ENCODE results near the gene NR6A1. TPM values are rescaled to one million over a fixed set of nuclear protein-coding genes. Genes with fewer than 3 reads are reported as not detected.

Gene NR6A1
- total RNA-seq, 1 donor from 2014 or later: 3.2 TPM

DNA sequence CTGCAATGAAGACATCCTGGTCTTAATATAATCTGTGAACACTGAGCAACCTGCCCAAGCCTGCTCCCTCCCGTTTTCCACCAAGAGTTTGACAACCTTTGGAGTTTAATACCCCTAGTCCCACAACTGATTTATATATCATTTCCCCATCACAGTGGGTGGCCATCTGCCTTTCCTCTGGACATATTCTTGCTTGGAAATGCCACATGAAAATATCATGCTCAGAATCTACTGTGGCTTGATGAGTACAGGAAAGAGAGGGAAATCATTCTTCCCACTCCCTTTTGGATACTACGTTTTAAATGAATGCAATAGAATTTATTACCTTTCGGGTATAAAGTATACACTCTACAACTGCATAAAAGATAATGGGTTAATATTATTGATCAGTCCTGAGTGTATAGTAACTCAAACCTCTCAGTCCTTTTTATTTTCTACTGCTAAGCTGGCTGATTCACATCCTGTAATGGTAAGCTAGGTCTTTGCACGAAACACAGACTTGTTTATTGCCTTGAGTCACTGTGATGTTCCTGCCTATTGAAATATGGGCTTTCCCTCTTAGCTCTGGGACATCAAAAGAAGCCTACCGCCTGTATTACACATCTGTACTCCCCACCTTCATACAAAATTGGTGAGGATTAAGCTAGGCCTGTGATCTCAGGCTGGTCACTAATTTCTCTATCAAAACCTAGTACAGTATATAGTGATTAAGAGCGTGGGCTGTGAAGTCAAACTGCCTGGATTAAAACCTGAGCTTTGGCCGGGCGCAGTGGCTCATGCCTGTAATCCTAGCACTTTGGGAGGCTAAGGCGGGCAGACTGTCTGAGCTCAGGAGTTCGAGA is 196.4 kb downstream of the NR6A1 start:
- no peak for DNase-seq (ENCODE audit: low spot score)

DNA sequence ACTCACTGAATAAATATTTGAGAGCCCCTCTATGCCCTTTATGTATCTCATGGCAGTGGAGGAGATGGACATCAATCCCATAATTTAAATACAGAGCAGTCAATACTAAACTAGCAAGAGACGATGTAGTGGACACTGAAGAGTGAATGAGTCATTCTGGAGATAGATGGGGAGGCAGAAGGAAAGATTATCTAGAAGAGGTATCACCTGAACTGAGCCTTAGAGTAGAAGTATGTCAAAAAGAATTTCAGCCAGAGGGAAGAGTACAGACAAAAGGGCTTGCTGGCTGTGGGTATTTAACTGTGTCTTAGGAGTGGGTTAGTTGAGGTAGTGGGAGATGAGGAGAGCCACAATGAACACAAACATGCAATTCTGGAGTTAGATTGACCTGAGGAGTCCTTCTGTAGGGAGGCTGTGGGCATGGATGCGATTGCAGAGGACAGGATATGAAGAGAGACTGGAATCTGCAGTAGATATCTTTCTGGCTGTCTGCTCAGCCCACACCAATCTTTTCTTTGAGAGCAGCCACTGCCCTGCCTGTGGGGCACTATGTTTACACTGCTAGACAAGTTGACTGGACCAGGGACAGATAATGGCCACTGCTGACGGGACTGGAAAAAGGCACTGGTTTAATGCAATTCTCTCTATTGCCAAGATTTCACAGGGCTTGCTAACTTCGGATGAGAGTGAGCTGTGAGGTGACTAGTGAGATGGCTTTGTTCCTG is 200.0 kb downstream of the NR6A1 start:
- no peak for DNase-seq (ENCODE audit: low spot score)

DNA sequence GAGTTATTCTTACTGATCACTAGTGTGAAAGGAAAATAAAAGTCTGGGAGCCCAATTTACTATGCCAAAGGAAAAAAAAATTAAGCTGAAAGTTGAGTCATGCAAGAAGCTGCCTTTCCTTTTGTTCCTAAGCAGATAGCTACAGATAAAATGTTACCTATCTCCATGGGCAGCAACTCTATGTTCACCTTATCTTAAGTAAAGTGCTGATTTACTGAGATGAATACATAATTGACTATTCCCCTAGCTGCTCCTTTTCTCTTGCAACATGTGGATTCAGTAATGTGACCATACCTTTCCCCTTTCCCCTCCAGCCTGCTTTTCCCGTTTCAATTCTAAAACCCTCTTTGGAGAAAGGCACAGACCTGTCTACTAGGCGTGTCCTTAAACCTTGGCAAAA is 201.2 kb downstream of the NR6A1 start:
- no peak for DNase-seq (ENCODE audit: low spot score)

DNA sequence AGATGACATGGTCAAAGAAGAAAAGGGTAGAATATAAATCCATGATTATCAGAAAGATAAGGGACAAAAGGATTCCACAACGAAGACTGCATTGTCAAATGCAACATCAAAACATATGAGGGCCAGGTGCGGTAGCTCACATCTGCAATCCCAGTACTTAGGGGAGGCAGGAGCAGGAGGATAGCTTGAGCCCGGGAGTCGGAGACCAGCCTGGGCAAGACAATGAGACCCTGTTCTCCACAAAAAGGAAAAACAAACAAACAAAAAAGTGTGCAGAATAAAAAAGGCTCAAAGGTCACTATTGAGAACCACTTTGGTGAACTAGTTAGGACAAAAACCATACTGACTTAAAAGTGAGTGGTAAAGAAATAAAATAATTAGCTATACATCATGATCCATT is 203.7 kb downstream of the NR6A1 start:
- no peak for DNase-seq (ENCODE audit: low spot score)

DNA sequence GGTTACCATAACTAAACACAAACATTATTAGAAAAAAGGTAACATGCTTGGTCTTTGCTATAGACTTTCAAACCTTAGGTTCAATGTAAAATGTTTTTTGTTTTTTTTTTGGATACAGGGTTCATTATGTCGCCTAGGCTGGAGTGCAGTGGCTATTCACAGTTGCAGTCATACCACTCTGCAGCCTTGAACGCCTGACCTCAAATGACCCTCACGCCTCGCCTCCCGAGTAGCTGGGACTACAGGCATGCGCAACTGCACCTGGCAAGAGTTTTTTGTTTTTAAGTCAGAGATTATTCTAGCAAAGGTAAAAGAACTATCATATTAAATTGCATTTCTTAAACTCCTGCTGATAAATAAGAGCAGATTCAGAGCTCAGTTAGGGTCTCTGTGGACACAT is 208.8 kb downstream of the NR6A1 start:
- DNase-seq (ENCODE audit: low spot score): no peak

DNA sequence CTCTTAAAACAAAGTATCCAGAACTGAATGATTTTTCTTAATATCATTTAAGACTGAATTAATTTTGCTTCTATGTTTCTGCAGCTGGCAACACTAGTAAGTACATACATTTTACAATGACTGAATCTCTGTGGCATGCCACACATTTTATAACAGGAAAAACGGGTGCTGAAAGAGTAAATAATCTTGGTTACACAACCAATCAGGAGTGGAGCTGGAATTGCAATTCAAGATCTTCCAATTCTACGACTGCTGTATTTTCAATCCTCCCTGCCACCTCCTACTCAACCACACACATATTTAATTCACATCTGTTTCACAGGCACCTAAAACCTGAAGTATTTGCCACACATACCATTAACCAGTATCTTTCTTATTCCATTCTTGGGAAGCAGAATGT is 211.2 kb downstream of the NR6A1 start:
- no peak for DNase-seq (ENCODE audit: low spot score)

DNA sequence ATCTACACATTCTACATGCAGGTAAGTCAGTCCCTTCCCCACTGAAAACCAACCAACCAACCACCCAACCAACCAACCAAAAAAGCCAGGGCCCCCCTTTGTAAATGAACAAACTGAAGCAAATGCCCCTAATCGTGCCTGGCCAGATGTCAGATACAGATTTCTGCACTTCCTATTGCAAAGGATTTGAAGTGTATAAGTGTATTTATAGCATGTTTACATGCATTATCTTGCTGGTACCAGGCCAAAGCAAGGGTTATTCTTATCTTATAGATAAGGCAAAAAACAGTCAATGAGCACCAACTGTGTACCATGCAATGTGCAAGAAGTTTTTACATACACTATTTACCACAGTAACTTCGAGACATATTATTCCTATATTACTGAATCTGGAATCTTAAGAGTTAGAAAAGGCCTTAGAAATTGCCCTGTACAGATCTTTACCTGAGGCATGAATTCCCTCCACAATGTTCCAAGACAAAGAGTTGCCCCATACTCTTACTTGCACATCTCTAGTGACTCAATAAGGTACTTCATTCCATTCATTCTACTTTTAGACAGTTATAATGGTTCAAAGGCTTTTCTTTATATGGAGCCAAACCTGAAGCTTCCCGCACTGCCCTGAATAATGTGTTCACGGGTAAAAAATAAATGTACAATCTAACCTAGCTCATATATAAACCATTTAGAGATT is 212.2 kb downstream of the NR6A1 start:
- DNase-seq (ENCODE audit: low spot score): no peak

DNA sequence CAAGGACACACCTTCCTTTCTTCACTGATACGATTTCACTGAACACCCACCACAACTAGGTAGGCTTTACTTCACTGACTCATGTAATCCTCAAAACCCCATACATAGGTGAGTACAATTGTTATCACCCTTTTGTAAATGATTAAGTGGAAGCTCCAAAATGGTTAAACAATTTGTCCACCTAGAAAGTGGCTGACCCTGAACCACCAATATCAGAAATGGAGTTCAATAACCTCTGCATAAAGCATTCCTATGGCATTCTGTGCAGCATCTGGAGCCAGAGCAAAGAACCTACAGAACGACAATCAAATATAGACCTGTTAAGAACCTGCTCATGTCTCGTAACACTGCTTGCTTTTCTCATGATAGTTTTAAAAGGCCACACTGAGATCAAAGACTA is 213.2 kb downstream of the NR6A1 start:
- no peak for DNase-seq (ENCODE audit: low spot score)

DNA sequence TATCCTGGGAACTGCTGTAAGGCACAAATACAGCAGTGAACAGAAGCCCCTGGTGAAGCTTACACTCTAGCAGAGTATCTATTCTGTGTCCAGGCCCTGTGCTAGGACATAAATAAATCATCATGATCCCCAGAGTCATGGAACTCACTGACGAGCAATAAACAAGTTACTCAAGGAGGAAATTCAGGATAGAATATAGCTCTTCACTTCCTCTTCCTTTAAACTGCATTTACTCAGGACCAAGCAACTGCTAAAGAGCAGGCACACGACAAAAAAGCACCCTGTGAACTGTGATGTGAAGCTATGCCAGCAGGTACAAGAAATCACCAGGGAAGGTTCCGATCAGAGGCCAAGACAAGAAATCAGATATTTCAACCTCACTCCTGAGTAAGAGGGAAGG is 216.1 kb downstream of the NR6A1 start:
- DNase-seq (ENCODE audit: low spot score): no peak

DNA sequence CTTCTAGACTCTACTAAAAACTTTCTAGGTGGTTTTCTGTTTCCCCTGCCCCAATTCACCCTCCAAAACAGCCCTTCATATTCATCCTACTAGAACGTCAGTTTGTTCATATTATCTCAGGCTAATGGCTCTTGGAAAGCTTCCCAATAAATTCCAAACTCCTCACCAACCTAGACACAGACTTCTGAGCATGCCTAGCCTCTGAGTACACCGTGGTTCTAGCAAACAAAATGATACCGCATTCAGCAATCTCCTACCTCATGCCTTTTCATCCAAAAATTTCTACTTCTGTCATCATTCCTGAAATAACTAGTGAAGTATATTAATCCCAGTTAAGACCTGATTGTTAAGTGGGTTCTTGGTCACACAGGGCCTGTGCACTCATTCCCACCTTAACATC is 217.4 kb downstream of the NR6A1 start:
- DNase-seq (ENCODE audit: low spot score): no peak

DNA sequence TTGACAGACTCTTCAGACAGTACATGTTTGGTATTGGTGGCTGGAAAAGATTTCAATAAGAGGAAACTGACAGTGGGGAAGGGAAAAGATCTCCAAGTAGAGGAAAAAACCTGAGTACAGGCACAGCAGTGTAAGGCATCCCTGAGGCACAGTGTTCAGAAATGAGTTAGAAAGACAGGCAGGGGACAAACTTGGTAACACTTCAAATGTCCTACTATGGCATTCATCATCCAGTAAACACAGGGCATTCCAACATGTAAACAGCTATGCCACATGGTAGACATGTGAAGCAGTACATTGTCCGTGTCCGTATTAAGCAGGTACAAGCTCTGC is 218.9 kb downstream of the NR6A1 start:
- DNase-seq (ENCODE audit: low spot score): no peak

DNA sequence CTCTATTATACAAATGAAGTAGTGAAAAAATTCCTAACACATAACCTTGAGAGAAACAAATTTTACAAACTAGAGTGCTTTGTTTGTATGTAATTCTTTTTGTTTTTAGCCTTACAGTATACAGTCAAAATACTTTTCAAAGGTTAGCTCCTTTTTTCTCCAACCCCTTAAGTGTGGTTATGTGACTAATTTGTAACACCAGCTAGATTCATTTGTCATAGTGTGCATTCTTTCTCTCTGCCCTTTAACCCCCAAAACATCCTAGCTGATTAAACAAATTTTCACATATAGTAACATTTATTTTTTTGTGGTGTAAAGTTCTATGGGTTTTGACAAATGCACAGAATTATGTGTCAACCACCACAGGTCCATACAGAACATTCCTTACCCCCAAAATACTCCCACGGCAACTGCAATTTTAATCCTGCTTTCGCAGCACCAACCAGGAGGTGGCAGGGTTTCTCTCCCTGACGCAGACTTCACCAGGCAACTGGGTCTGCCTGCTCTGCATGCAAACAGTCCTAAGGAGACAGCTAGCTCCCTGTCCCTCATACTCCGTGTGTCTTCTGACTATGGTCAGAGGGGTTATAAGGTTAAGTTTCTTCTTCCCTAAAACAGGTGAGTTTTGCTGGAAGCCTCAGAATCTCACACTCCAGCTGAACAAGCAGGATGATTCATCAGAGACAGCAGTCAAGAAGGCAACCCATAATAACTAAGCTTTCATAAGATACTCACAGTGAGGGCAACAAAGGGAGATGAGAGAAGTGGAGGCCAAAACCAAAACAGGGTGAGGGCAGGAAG is 219.4 kb downstream of the NR6A1 start:
- peak; percentile 19 for DNase-seq (ENCODE audit: low spot score)

DNA sequence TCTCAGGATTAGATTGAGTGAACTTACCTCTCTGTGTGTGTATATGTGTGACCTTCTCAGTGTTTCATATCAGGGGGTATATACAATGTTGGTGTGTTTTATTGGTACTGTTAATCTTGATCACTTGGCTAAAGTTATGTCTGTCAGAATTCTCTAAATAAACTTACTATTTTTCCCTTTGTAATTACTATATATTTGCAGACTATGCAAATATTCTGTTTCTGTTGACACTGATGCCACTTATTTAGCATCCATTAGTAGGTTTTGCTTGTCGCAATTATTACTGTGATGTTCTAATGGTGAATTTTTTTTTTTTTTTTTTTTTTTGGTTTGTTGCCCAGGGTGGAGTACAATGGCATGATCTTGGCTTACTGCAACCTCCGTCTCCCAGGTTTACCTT is 221.0 kb downstream of the NR6A1 start:
- no peak for DNase-seq (ENCODE audit: low spot score)

DNA sequence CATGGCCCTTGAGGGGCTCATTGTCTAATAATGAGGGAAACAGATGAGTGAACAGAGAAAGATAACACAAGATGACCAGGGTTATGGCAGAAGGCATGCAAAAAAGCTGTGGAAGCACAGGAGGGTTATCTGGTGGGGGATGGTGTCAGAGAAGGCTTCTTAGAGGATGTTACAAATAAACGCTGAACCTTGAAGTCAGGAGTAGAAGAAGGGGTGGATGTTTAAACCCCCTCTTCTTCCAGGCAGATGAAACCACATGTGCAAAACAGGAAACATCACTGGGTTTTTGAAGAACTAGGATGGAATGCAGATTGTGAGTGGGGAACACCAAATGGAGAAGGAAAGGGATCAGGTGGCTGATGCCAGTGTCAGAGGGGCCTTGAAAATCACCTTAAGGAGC is 222.1 kb downstream of the NR6A1 start:
- no peak for DNase-seq (ENCODE audit: low spot score)

DNA sequence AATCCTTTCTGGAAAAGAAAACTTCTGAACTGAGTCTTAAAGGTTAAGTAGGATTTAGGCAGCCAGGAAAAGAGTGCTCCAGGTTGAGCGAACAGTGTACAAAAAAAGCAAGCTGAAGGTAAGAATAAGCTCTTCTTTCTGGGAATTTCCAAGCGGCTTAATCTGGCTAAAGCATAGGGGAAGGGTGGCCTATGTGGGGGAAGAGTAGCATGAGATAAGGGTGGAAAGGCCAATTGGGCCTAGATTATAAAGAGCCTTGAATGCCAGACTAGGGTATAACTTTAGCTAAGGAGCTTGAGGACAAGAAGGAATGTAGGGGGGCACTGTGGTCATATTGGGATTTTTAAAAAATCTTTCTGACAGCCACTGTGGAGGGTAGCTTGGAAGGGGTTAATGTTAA is 226.6 kb downstream of the NR6A1 start:
- no peak for DNase-seq (ENCODE audit: low spot score)

DNA sequence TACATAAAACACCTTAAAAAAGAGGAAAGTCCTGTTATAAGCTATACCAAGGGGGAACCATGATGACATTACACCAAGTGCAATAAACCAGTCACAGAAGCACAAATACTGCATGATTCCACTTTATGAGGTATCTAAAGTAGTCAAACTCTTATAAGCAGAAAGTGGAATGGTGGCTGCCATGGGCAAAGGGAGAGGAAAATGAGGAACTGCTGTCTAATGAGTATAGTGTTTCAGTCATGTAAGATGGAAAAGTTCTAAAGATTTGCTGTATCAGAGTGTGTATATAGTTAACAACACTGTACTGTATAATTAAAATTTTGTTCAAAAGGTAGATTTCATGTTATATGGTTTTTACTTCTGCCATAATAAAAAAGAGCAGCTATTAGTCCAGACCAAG is 229.3 kb downstream of the NR6A1 start:
- DNase-seq (ENCODE audit: low spot score): no peak

DNA sequence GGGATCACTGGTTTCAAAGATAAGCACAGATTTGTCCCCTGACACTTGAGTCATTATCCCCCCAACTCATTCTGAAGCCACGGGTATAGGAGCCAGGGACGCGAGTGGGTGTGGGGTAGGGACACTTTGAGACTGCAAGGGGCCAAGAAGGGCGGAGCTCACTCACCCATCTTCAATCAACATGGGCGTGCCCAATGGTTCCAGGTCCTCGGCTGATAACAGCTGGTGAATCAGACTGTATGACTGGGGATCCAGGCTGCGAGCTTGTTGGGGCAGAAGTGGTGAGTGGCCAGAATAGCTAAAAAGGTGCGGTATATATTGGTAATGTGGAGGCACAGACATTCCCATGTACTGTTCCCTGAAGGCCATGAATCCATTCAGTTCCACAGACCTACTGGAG is 233.2 kb downstream of the NR6A1 start:
- no peak for DNase-seq (ENCODE audit: low spot score)

DNA sequence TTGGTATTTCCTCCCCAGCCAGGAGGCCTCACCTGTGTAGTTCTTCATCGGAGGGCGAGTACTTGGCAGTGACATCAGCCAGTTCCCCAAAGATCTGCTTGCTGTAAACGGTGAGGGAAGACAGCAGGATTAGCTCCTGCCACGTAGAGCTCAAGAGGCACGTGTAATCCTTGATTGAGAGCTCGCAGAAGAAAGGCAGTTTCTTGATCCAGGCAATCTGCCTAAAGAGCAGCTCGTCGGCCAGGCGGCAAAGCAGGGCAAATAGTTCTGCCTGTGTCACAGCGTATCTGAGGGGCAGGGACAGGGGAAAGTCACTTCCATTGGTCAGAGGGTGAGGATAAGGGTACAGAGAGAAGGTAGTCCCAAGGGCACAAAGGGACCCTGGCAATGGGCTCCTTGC is 235.3 kb downstream of the NR6A1 start:
- DNase-seq (ENCODE audit: low spot score): no peak

DNA sequence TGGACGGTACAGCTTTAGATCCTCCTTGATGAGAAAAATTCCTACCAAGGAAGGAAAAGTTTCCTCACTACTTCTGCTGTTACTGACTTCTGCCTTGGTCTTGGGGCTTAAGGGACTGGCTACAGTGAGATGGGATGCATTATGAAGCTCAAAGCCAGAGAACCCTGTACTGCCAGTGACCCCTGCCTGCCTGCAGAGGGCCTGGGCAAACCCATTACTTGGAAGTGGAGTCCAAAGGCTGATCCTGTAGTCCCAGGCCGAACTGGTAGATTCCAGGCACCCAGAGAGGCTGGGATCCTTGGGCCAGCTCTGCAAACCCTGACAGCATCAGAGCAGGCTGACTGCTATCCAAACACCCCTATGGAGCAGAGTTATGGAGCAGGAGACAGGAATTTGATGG is 238.2 kb downstream of the NR6A1 start:
- DNase-seq (ENCODE audit: low spot score): no peak

DNA sequence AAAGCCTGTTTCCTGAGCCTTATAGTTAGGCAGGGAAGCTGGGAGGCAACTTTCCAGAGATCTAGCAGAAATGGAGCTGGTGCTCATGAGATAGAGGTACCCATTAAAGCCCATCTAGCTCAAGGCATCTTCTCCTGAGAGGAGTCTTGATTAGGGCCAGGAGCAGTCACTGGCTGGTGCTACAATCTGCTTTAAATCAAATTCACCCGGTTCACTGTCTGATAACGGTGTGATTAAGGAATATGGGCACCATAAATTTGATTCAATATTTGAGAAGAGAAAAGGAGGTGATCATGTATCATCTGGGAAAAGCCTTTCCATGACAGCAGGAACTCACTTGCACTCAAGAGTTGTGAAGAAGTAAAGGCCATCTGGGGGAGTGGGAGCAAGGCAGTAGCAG is 240.0 kb downstream of the NR6A1 start:
- no peak for DNase-seq (ENCODE audit: low spot score)

DNA sequence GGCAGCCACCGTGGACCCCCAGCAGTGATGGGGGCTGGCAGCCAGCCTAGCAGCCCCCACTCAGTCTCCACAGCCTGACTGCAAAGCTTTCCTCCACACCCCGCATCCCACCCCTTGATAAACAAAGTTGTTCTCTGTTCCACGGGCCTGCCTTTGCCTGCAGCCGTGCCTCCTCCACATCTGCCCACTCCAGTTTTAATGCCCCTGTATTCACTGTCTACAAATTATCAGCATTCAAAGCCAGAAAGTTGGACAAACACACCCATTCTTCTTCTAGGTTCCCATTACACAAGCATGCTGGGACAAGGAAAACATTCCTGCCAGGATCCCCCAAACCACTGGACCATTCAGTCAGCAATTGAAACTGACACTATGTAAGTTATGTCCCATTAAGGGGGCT is 240.9 kb downstream of the NR6A1 start:
- DNase-seq (ENCODE audit: low spot score): no peak

DNA sequence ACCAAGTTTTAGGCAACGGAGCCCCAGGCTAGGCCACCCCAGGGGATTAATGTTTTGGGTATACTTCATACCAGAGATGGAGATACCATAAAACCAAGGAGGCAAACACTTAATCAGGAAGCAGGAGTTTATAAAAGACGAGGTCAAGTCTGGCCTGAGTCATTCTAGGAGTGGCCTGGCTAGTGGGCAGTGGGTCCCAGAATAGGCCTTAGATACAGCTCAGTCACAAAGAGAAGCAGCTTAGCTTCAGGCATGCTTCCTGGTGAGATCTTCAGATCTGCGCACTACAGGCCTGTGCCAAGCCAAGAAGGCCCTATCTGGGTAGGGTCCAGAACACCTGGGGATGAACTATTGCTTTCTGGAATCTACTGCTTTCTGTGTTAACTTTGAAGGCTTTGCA is 243.3 kb downstream of the NR6A1 start:
- no peak for DNase-seq (ENCODE audit: low spot score)

Measured in mucosa of gallbladder (tissue), 1 donor.